OCI-LY3 (cell line): ENCODE measurements around the gene MKLN1.
"Not testable (repeated sequence)": the region's sequence is repeated elsewhere in the genome, so short reads cannot be mapped to it uniquely, and the experiment has no call there.

ENCODE experiments used
- H2AFZ ChIP-seq: fragments of 200-600, 300-600 bp; shearing (Covaris generic); 2 replicates; pipeline ENCODE4 v1.6.0; 2014; ENCODE audit warnings: antibody characterized with exemption, low read depth, low read length
- H3K27ac ChIP-seq: fragments of 200-600, 300-600 bp; sonication (generic); 2 replicates; pipeline ENCODE4 v1.5.1; 2014; ENCODE audit warnings: mild to moderate bottlenecking, low read length, moderate library complexity, mixed read lengths
- H3K27me3 ChIP-seq: fragments of 200-600, 300-600 bp; sonication (generic); 2 replicates; pipeline ENCODE4 v1.6.1; 2014; ENCODE audit warnings: low read depth, low read length, mixed read lengths
- H3K36me3 ChIP-seq: fragments of 200-600, 300-600 bp; sonication (generic); replicated peaks from 2 replicates; pipeline ENCODE3; 2014; ENCODE audit warnings: low read depth, low read length, mixed read lengths
- H3K4me1 ChIP-seq: fragments of 300-600, 200-600 bp; sonication (generic); 2 replicates; pipeline ENCODE4 v1.6.1; 2014; ENCODE audit warnings: low read length, mixed read lengths
- H3K4me2 ChIP-seq: fragments of 200-600, 300-600 bp; sonication (generic); 2 replicates; pipeline ENCODE4 v1.6.1; 2014; ENCODE audit warnings: low read length, mixed read lengths
- H3K4me3 ChIP-seq: fragments of 300-600, 200-600 bp; sonication (generic); 2 replicates; pipeline ENCODE4 v1.5.1; 2014; ENCODE audit warnings: antibody characterized with exemption, mild to moderate bottlenecking, low read length, moderate library complexity
- H3K79me2 ChIP-seq: fragments of 300-600, 200-600 bp; shearing (Covaris generic); 2 replicates; pipeline ENCODE4 v1.6.1; 2014; ENCODE audit warnings: mild to moderate bottlenecking, low read length, mixed read lengths
- H3K9ac ChIP-seq: fragments of 300-600, 200-600 bp; shearing (Covaris generic); 2 replicates; pipeline ENCODE4 v1.6.0; 2014; ENCODE audit warnings: mild to moderate bottlenecking, low read length, moderate library complexity
- H3K9me3 ChIP-seq: fragments of 200-600, 300-600 bp; shearing (Covaris generic); 2 replicates; pipeline ENCODE4 v1.6.1; 2014; ENCODE audit warnings: low read length, mixed read lengths; ENCODE audit not compliant: insufficient read depth
- H4K20me1 ChIP-seq: fragments of 200-600, 300-600 bp; sonication (generic); 2 replicates; pipeline ENCODE4 v1.6.1; 2016; ENCODE audit warnings: low read length, mixed read lengths; ENCODE audit not compliant: insufficient read depth
- CTCF ChIP-seq: fragments of 200-600, 300-600 bp; sonication (generic); IDR thresholded peaks from 2 replicates; pipeline ENCODE4 v1.5.1; 2014; ENCODE audit warnings: antibody characterized with exemption, low read length, low read depth
- EZH2phosphoT487 ChIP-seq: fragments of 200-600 bp; shearing (Covaris generic); IDR thresholded peaks from 2 replicates; pipeline ENCODE4 v1.6.1; 2018; ENCODE audit warnings: antibody characterized with exemption, mixed run types, low read depth

Gene MKLN1

GRCh38 chr7:131501930-131502685 is 174.4 kb downstream of the MKLN1 start:
- no peak overlapping the region for H3K4me2 ChIP-seq
- H3K79me2 ChIP-seq, result no peaks in the 10 kb centered on the region
- H3K4me3 ChIP-seq, result no peak overlapping the region
- no peak overlapping the region for H2AFZ ChIP-seq
- H3K27me3 ChIP-seq, result no peaks in the 10 kb centered on the region
- no peaks in the 10 kb centered on the region for H3K9me3 ChIP-seq
- peaks cover 11% of the 10 kb centered on the region for H3K36me3 ChIP-seq
- H3K4me1 ChIP-seq, result peaks cover 4% of the 10 kb centered on the region; the same call in 1 of the 2 replicates
- TF ChIP-seq EZH2phosphoT487 (no peak), CTCF (no peak)
- H3K27ac ChIP-seq, result no peak overlapping the region
- H3K9ac ChIP-seq, result no peak overlapping the region
- no peaks in the 10 kb centered on the region for H4K20me1 ChIP-seq

- no peaks in the 10 kb centered on the region for H3K9me3 ChIP-seq
- H3K4me3 ChIP-seq, result no peak overlapping the region
- H3K4me1 ChIP-seq, result peaks cover 5% of the 10 kb centered on the region
- H3K4me2 ChIP-seq, result no peak overlapping the region
- H2AFZ ChIP-seq, result no peak overlapping the region
- no peaks in the 10 kb centered on the region for H4K20me1 ChIP-seq
- no peaks in the 10 kb centered on the region for H3K27me3 ChIP-seq
- no peak overlapping the region for H3K9ac ChIP-seq
- no peak overlapping the region for H3K27ac ChIP-seq
- H3K79me2 ChIP-seq, result no peaks in the 10 kb centered on the region
- peaks cover 3% of the 10 kb centered on the region for H3K36me3 ChIP-seq
- TF ChIP-seq EZH2phosphoT487, result no peak
- TF ChIP-seq CTCF, result no peak
These were observed 175.3 kb downstream of the MKLN1 start for GRCh38 chr7:131502810-131503508.

GRCh38 chr7:131503639-131504038 is 176.0 kb downstream of the MKLN1 start:
- H3K4me3 ChIP-seq, result no peak overlapping the region
- H3K79me2 ChIP-seq, result no peaks in the 10 kb centered on the region
- no peak overlapping the region for H3K9ac ChIP-seq
- no peak overlapping the region for H3K4me2 ChIP-seq
- peaks cover 9% of the 10 kb centered on the region for H3K4me1 ChIP-seq
- H3K27ac ChIP-seq, result no peak overlapping the region
- TF ChIP-seq CTCF, result no peak
- no peaks in the 10 kb centered on the region for H3K9me3 ChIP-seq
- H3K36me3 ChIP-seq, result peaks cover 2% of the 10 kb centered on the region
- H3K27me3 ChIP-seq, result no peaks in the 10 kb centered on the region
- no peak overlapping the region for H2AFZ ChIP-seq
- no peaks in the 10 kb centered on the region for H4K20me1 ChIP-seq

- no peak overlapping the region for H3K4me2 ChIP-seq
- H4K20me1 ChIP-seq, result no peaks in the 10 kb centered on the region
- H2AFZ ChIP-seq, result no peak overlapping the region
- no peaks in the 10 kb centered on the region for H3K9me3 ChIP-seq
- no peaks in the 10 kb centered on the region for H3K79me2 ChIP-seq
- no peaks in the 10 kb centered on the region for H3K27me3 ChIP-seq
- H3K27ac ChIP-seq, result no peak overlapping the region
- no peak overlapping the region for H3K9ac ChIP-seq
- peaks cover 9% of the 10 kb centered on the region for H3K4me1 ChIP-seq
- no peak overlapping the region for H3K4me3 ChIP-seq
- TF ChIP-seq CTCF, result no peak
- TF ChIP-seq EZH2phosphoT487, result no peak
- H3K36me3 ChIP-seq, result no peaks in the 10 kb centered on the region
These were observed 176.7 kb downstream of the MKLN1 start for GRCh38 chr7:131504157-131504899.

- not testable (repeated sequence) for H3K9me3 ChIP-seq, H3K9ac ChIP-seq, H4K20me1 ChIP-seq, H3K79me2 ChIP-seq, H3K27me3 ChIP-seq, H3K4me1 ChIP-seq, H2AFZ ChIP-seq, H3K27ac ChIP-seq, H3K4me2 ChIP-seq, H3K4me3 ChIP-seq, H3K36me3 ChIP-seq
These were observed 177.5 kb downstream of the MKLN1 start for GRCh38 chr7:131505037-131505620.
